Mesendoderm (in vitro differentiated cells): ENCODE results near the gene CA10.

Source experiments
- DNase-seq: peaks from one replicate; pipeline ENCODE4 v3.0.0; 2013
- H2AK5ac ChIP-seq: 2 replicates; pipeline ENCODE4 v1.6.1; 2013; ENCODE audit warnings: low read length, inconsistent platforms
- H2BK120ac ChIP-seq: 2 replicates; pipeline ENCODE4 v1.6.1; 2013; ENCODE audit warnings: low read depth, mild to moderate bottlenecking, low read length, moderate library complexity, mixed read lengths
- H2BK15ac ChIP-seq: replicated peaks from 2 replicates; pipeline ENCODE4 v1.6.1; 2013; ENCODE audit warnings: low read depth, mild to moderate bottlenecking, moderate library complexity
- H2BK5ac ChIP-seq: 2 replicates; pipeline ENCODE4 v1.6.1; 2013; ENCODE audit warnings: low read length, inconsistent platforms
- H3K18ac ChIP-seq: 2 replicates; pipeline ENCODE4 v1.6.1; 2013; ENCODE audit warnings: mild to moderate bottlenecking, low read length, mixed read lengths
- H3K23ac ChIP-seq: one replicate; pipeline ENCODE4 v1.6.1; 2013; ENCODE audit warnings: low read length
- H3K27ac ChIP-seq: 2 replicates; pipeline ENCODE4 v1.5.1; 2013; ENCODE audit warnings: low read depth, mild to moderate bottlenecking, inconsistent platforms, low read length, moderate library complexity
- H3K27me3 ChIP-seq: 2 replicates; pipeline ENCODE4 v1.6.1; 2013; ENCODE audit warnings: low read length, control low read depth, mild to moderate bottlenecking, inconsistent platforms; ENCODE audit not compliant: insufficient read depth, poor library complexity
- H3K36me3 ChIP-seq: 2 replicates; pipeline ENCODE4 v1.6.1; 2013; ENCODE audit warnings: low read length, inconsistent platforms; ENCODE audit not compliant: control insufficient read depth, insufficient read depth
- H3K4ac ChIP-seq: one replicate; pipeline ENCODE4 v1.6.1; 2013; ENCODE audit warnings: low read depth, mild to moderate bottlenecking, low read length, moderate library complexity
- H3K4me1 ChIP-seq: 2 replicates; pipeline ENCODE4 v1.6.1; 2013; ENCODE audit warnings: low read depth, low read length, inconsistent platforms; ENCODE audit not compliant: control insufficient read depth
- H3K4me2 ChIP-seq: 2 replicates; pipeline ENCODE4 v1.6.1; 2013; ENCODE audit warnings: low read length
- H3K4me3 ChIP-seq: 2 replicates; pipeline ENCODE4 v1.5.1; 2013; ENCODE audit warnings: mild to moderate bottlenecking, low read length
- H3K56ac ChIP-seq: one replicate; pipeline ENCODE4 v1.6.1; 2013; ENCODE audit warnings: low read length
- H3K79me1 ChIP-seq: 2 replicates; pipeline ENCODE4 v1.6.1; 2013; ENCODE audit warnings: low read length, inconsistent platforms
- H3K79me2 ChIP-seq: 2 replicates; pipeline ENCODE4 v1.6.1; 2013; ENCODE audit warnings: mild to moderate bottlenecking, low read length; ENCODE audit not compliant: control insufficient read depth, insufficient read depth
- H3K9ac ChIP-seq: 2 replicates; pipeline ENCODE4 v1.6.1; 2013; ENCODE audit warnings: low read length, inconsistent platforms
- H4K5ac ChIP-seq: one replicate; pipeline ENCODE4 v1.6.1; 2013; ENCODE audit warnings: low read length
- H4K8ac ChIP-seq: one replicate; pipeline ENCODE4 v1.6.1; 2013; ENCODE audit warnings: low read depth, mild to moderate bottlenecking, control low read depth, low read length, moderate library complexity
- WGBS: extraction: QIAGEN DNeasy Blood & Tissue Kit; methylation state at CpG from one replicate; pipeline ENCODE4 v1.1.7; 2013; ENCODE audit warnings: low lambda C conversion rate, missing lambda C conversion rate; ENCODE audit not compliant: insufficient coverage; ENCODE audit errors: extremely low coverage; 5-methylcytosine and 5-hydroxymethylcytosine counted together

Gene CA10

DNA sequence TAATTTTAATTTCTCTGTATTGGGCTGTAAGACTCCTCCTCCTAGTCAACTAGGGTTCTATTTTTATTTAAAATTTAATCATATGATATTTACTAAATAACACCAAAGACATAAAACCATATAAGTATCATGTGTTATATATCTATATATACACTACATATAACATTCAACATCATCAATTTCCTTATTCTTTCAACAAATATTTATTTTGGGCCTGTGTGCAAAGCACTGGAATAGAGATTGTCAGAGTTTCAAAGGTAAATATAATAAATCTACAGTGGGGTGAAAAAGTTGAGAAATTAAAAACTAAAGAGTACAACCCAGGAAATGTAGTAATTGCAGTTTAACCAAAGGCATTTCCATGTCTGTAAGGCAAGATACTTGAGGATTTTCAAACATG lies 364.0 kb downstream of the CA10 start:
- Histone ChIP-seq H3K4me1 (no peaks in the 10 kb centered on the region), H2BK5ac (no peak overlapping the region), H3K79me2 (no peaks in the 10 kb centered on the region), H3K79me1 (no peaks in the 10 kb centered on the region), H3K4ac (no peak overlapping the region), H4K5ac (no peak overlapping the region), H3K4me2 (no peak overlapping the region), H3K18ac (no peak overlapping the region), H3K27me3 (no peaks in the 10 kb centered on the region), H2BK15ac (no peak overlapping the region), H2BK120ac (no peak overlapping the region), H3K36me3 (no peaks in the 10 kb centered on the region), H4K8ac (no peak overlapping the region), H3K23ac (no peak overlapping the region), H3K4me3 (no peak overlapping the region), H3K56ac (no peak overlapping the region), H2AK5ac (no peak overlapping the region), H3K9ac (no peak overlapping the region), H3K27ac (no peak overlapping the region)
- no peak for DNase-seq

DNA sequence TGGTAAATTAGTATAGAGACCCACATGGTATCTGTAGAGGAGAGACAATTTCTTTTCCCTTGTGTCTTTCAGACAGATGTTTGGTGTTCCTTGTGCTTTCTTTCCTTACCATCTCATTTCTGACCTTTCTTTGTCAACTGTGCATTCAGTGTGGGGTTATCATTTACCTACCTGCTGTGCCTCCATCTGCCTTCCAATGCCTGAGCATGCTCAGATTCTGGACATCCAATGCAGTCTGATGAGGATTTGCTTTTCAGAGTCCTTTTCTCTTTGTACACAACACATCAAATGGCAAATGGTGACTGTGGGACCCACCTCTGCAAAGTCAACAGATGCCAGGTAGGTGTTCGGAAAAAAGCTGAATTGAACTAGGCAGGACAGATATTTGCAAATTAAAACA lies 364.8 kb downstream of the CA10 start:
- Histone ChIP-seq H3K4me3 (no peak overlapping the region), H2AK5ac (no peak overlapping the region), H3K18ac (no peak overlapping the region), H4K5ac (no peak overlapping the region), H3K4me2 (no peak overlapping the region), H3K27ac (no peak overlapping the region), H3K23ac (no peak overlapping the region), H2BK15ac (no peak overlapping the region), H3K4me1 (no peaks in the 10 kb centered on the region), H2BK120ac (no peak overlapping the region), H3K79me1 (no peaks in the 10 kb centered on the region), H3K9ac (no peak overlapping the region), H3K79me2 (no peaks in the 10 kb centered on the region), H2BK5ac (no peak overlapping the region), H3K36me3 (no peaks in the 10 kb centered on the region), H4K8ac (no peak overlapping the region), H3K27me3 (no peaks in the 10 kb centered on the region), H3K56ac (no peak overlapping the region), H3K4ac (no peak overlapping the region)
- DNase-seq, result no peak
- WGBS, result no CpG with 5 or more reads among the region's 1 CpG

- no peak for DNase-seq
- no peak overlapping the region for H2BK15ac ChIP-seq
- H3K27me3 ChIP-seq, result no peaks in the 10 kb centered on the region
- H3K9ac ChIP-seq, result no peak overlapping the region
- H2AK5ac ChIP-seq, result no peak overlapping the region
- no peak overlapping the region for H3K56ac ChIP-seq
- H3K27ac ChIP-seq, result no peak overlapping the region
- H3K4me2 ChIP-seq, result no peak overlapping the region
- H4K5ac ChIP-seq, result no peak overlapping the region
- no peaks in the 10 kb centered on the region for H3K4me1 ChIP-seq
- H3K4me3 ChIP-seq, result no peak overlapping the region
- no peak overlapping the region for H2BK5ac ChIP-seq
- H3K79me1 ChIP-seq, result no peaks in the 10 kb centered on the region
- H3K36me3 ChIP-seq, result no peaks in the 10 kb centered on the region
- no peak overlapping the region for H3K23ac ChIP-seq
- no peak overlapping the region for H4K8ac ChIP-seq
- no peak overlapping the region for H3K18ac ChIP-seq
- no peak overlapping the region for H3K4ac ChIP-seq
- no CpG with 5 or more reads among the region's 5 CpGs for WGBS
- H3K79me2 ChIP-seq, result no peaks in the 10 kb centered on the region
- no peak overlapping the region for H2BK120ac ChIP-seq
Observed at GRCh38 chr17:51778842-51779241, 379.7 kb downstream of the CA10 start.

GRCh38 chr17:51770027-51770759 lies 388.3 kb downstream of the CA10 start:
- Histone ChIP-seq H3K27ac (no peak overlapping the region), H3K27me3 (no peaks in the 10 kb centered on the region), H3K56ac (no peak overlapping the region), H3K79me2 (no peaks in the 10 kb centered on the region), H3K9ac (no peak overlapping the region), H4K5ac (no peak overlapping the region), H2BK120ac (no peak overlapping the region), H2AK5ac (no peak overlapping the region), H3K4me1 (no peaks in the 10 kb centered on the region), H3K4me3 (no peak overlapping the region), H3K23ac (no peak overlapping the region), H2BK5ac (no peak overlapping the region), H3K18ac (no peak overlapping the region), H3K36me3 (no peaks in the 10 kb centered on the region), H2BK15ac (no peak overlapping the region), H3K79me1 (no peaks in the 10 kb centered on the region), H3K4me2 (no peak overlapping the region), H4K8ac (no peak overlapping the region), H3K4ac (no peak overlapping the region)
- no peak for DNase-seq
- WGBS, result no CpG with 5 or more reads among the region's 5 CpGs

- no CpG with 5 or more reads among the region's 2 CpGs for WGBS
- no peak overlapping the region for H3K23ac ChIP-seq
- no peak overlapping the region for H3K27ac ChIP-seq
- H3K4me3 ChIP-seq, result no peak overlapping the region
- H3K9ac ChIP-seq, result no peak overlapping the region
- H3K56ac ChIP-seq, result no peak overlapping the region
- H2BK5ac ChIP-seq, result no peak overlapping the region
- no peak overlapping the region for H2BK15ac ChIP-seq
- no peaks in the 10 kb centered on the region for H3K79me1 ChIP-seq
- H3K4me2 ChIP-seq, result no peak overlapping the region
- no peaks in the 10 kb centered on the region for H3K4me1 ChIP-seq
- H4K8ac ChIP-seq, result no peak overlapping the region
- no peaks in the 10 kb centered on the region for H3K79me2 ChIP-seq
- H3K36me3 ChIP-seq, result no peaks in the 10 kb centered on the region
- H3K27me3 ChIP-seq, result no peaks in the 10 kb centered on the region
- no peak overlapping the region for H3K4ac ChIP-seq
- H2BK120ac ChIP-seq, result no peak overlapping the region
- H2AK5ac ChIP-seq, result no peak overlapping the region
- H3K18ac ChIP-seq, result no peak overlapping the region
- H4K5ac ChIP-seq, result no peak overlapping the region
- no peak for DNase-seq
Observed at GRCh38 chr17:51769231-51769630, 389.3 kb downstream of the CA10 start.

- Histone ChIP-seq H2AK5ac (no peak overlapping the region), H3K4me3 (no peak overlapping the region), H3K4me1 (no peaks in the 10 kb centered on the region), H3K18ac (no peak overlapping the region), H3K4me2 (no peak overlapping the region), H3K9ac (no peak overlapping the region), H3K27ac (no peak overlapping the region), H2BK15ac (no peak overlapping the region), H4K8ac (no peak overlapping the region), H3K27me3 (no peaks in the 10 kb centered on the region), H3K56ac (no peak overlapping the region), H3K23ac (no peak overlapping the region), H3K79me1 (no peaks in the 10 kb centered on the region), H3K4ac (no peak overlapping the region), H3K36me3 (no peaks in the 10 kb centered on the region), H3K79me2 (no peaks in the 10 kb centered on the region), H2BK120ac (no peak overlapping the region), H4K5ac (no peak overlapping the region), H2BK5ac (no peak overlapping the region)
- WGBS, result no CpG with 5 or more reads among the region's 2 CpGs
- no peak for DNase-seq
Observed at GRCh38 chr17:51768706-51769105, 389.8 kb downstream of the CA10 start.
